Esophagus (tissue), 2 donors: ENCODE results near the gene ZFYVE1. TPM values are rescaled to one million over a fixed set of nuclear protein-coding genes. Genes with fewer than 3 reads are reported as not detected.

ENCODE experiments used
- H3K27ac ChIP-seq, 2 donors: one replicate each; pipeline ENCODE4 v1.5.1; 2013; ENCODE audit warnings: low read depth in 2 of 2, mild to moderate bottlenecking in 2 of 2, inconsistent platforms in 1 of 2, low read length in 1 of 2, moderate library complexity in 1 of 2
- H3K27me3 ChIP-seq, 2 donors: one replicate each; pipeline ENCODE4 v1.6.1; 2013; ENCODE audit warnings: low read length in 2 of 2, control low read depth in 1 of 2, mild to moderate bottlenecking in 1 of 2; ENCODE audit not compliant: insufficient read depth in 2 of 2, control insufficient read depth in 1 of 2
- H3K36me3 ChIP-seq, 2 donors: one replicate each; pipeline ENCODE4 v1.6.1; 2013; ENCODE audit warnings: low read length in 1 of 2; ENCODE audit not compliant: control insufficient read depth in 2 of 2, insufficient read depth in 2 of 2
- H3K4me1 ChIP-seq, 2 donors: one replicate each; pipeline ENCODE4 v1.6.1; 2013; ENCODE audit warnings: low read length in 1 of 2; ENCODE audit not compliant: control insufficient read depth in 2 of 2, insufficient read depth in 2 of 2
- H3K4me3 ChIP-seq, 2 donors: one replicate each; pipeline ENCODE4 v1.5.1; 2013; ENCODE audit warnings: low read length in 2 of 2, mild to moderate bottlenecking in 2 of 2, low read depth in 1 of 2, moderate library complexity in 1 of 2
- H3K9me3 ChIP-seq, 2 donors: one replicate each; pipeline ENCODE4 v1.6.1; 2013; ENCODE audit warnings: mild to moderate bottlenecking in 2 of 2, low read depth in 1 of 2, low read length in 1 of 2, moderate library complexity in 1 of 2; ENCODE audit not compliant: control insufficient read depth in 2 of 2, insufficient read depth in 1 of 2
- WGBS, 2 donors: extraction: QIAGEN DNeasy Blood & Tissue Kit; methylation state at CpG; one replicate each; pipeline ENCODE4 v1.1.7; 2013; 5-methylcytosine and 5-hydroxymethylcytosine counted together
- polyA plus RNA-seq, 2 donors: library from polyadenylated mRNA; stranded (reverse); fragments of 200-250 nt; gene quantifications; one replicate each; pipeline ENCODE4 v1.2.3, GENCODE V29; 2013
- donor health status: healthy with polysubstance abuse.
- donor health status: Bipolar disorder and iron deficiency.

Gene ZFYVE1
- polyA plus RNA-seq, 2 donors = 8.2 to 9.5 TPM

DNA sequence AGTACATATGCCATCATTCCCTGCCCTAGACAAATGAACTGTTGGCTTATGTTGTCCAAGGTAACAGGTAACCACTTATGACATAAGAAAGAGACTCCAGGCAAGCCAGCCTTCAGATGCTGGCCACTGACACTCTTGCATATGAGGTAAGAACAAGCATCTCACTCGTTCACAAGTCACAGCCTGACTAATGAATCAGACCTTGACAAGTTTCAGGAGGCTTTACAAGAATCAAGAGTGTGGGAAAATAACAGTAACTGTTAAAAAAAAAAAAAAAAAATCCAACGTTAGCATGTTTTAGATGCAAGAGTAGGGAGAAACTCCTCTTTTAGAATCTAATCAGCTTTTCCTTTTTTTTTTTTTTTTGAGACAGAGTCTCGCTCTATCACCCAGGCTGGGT is 40.7 kb downstream of the ZFYVE1 start:
- H3K4me1 ChIP-seq = no peaks in the 10 kb centered on the region
- peaks cover 3 to 14% of the 10 kb centered on the region in 2 donors for H3K36me3 ChIP-seq
- no peak overlapping the region for H3K4me3 ChIP-seq
- no peaks in the 10 kb centered on the region for H3K27me3 ChIP-seq
- WGBS, 2 donors = 58 to 64% methylated on average over 3 of the region's 3 CpGs
- no peak overlapping the region for H3K27ac ChIP-seq
- no peaks in the 10 kb centered on the region for H3K9me3 ChIP-seq

DNA sequence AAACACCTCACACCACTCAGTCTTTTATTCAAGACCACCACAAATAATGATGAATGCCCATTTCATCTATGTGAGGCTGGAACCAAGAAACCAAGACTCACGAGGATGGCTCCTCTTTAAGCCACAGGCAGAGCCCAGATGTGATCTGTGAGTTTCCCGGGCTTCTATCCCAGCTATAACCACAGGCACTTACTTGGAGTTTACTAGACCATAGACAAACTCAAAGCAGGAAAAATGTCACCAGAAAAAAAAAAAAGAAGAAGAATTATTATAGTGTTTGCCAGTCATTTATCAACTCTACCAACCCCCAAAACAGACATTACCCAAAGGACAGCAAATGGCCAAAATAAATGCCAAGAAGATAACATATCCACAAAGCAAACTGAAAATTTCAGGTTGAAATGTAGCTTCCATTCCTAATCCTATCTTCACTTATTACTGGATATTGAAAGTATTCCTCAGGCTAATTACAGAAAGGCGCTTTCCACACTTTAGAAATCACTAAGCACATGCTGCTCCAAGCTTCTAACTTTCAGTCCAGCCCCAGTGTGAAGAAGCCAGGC is 44.7 kb downstream of the ZFYVE1 start:
- Histone ChIP-seq H3K27me3 (no peaks in the 10 kb centered on the region), H3K4me1 (no peaks in the 10 kb centered on the region), H3K4me3 (no peak overlapping the region), H3K9me3 (no peaks in the 10 kb centered on the region), H3K36me3 (peaks cover 3 to 25% of the 10 kb centered on the region in 2 donors), H3K27ac (no peak overlapping the region)
- WGBS, 2 donors = 58 to 74% methylated on average over 3 of the region's 3 CpGs

DNA sequence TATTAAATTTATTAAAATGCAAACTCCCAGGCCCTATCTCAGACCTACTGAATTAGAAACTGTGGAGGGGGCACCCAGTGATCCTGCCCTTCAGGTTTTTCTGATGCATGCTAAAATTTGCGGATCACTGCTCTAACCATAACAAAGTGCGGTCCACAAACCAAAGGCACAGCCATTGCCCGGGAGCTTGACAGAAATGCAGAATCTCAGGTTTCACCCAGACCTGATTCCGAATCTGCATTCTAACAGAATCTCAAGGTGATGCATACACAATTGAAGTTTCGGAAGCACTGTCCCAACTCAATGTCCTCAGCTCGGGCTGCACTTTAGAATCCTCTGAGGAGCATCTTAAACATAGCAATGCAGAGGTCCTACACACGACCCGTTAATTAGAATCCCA is 46.0 kb downstream of the ZFYVE1 start:
- Histone ChIP-seq H3K9me3 (no peaks in the 10 kb centered on the region), H3K27me3 (no peaks in the 10 kb centered on the region), H3K27ac (no peak overlapping the region), H3K4me3 (no peak overlapping the region), H3K4me1 (no peaks in the 10 kb centered on the region), H3K36me3 (peaks cover 0 to 19% of the 10 kb centered on the region in 2 donors)
- WGBS, 2 donors = 83 to 87% methylated on average over 8 of the region's 8 CpGs

DNA sequence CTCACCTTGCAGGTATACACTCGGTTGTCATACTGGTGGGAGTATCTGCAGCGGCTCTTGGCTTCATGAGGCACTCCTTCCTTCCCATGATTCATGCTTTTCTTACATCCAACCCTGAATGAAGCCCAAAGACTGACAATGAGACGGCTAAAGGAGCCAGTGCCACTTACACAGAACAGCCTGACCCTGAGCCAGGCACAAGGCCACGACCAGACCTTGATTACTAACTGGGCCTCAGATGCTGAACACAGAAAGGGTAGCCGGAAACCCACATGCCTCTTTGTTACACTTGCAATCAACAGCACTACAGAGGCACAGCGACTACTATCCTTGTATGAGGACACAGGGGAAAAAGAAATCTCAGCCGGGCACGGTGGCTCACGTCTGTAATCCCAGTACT is 48.0 kb downstream of the ZFYVE1 start:
- 90% methylated on average over 9 of the region's 9 CpGs for WGBS, 2 donors
- Histone ChIP-seq H3K4me1 (no peaks in the 10 kb centered on the region), H3K36me3 (peaks cover 14 to 36% of the 10 kb centered on the region in 2 donors), H3K27me3 (no peaks in the 10 kb centered on the region), H3K27ac (no peak overlapping the region), H3K9me3 (no peaks in the 10 kb centered on the region), H3K4me3 (no peak overlapping the region)

DNA sequence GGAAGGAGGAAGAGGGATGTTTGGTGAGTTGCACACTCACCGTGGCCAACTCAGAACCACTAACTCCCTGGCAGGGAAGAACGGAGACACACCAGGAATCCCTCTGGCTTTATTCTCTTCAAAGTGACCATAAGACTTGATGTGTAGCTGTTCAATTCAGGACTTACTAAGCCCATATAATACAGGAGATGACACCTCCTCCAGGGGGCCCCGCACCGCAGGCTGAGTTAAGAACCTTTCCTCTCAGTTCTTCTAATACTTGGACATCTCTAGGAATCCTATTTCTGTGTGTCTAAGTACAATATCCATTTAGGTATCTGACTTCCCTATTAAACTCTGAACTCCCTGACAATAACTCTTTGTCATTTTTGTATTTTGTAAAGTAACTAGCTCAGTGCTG is 51.1 kb downstream of the ZFYVE1 start:
- 91 to 94% methylated on average over 4 of the region's 4 CpGs for WGBS, 2 donors
- Histone ChIP-seq H3K9me3 (no peaks in the 10 kb centered on the region), H3K4me1 (no peaks in the 10 kb centered on the region), H3K27me3 (no peaks in the 10 kb centered on the region), H3K4me3 (no peak overlapping the region), H3K36me3 (peaks cover 18 to 43% of the 10 kb centered on the region in 2 donors), H3K27ac (no peak overlapping the region)

DNA sequence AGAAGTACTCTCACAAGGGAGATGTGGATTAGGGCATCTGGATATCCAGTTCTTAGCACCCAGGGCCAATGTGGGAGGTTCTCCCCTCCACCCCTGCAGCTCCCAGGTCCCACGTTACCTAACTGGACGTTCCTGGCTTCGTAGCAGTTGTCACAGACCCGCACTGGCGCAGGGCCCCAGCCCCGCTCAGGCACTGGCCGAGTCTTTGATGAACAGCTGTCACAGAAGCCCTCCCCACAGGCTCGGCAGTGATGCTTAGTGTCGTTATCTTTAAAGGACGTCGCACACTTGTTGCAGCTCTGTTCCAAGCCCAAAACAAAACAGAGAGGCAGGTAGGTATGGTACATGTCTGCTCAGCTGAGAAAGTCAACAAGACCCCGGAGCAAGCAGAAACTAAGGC is 52.2 kb downstream of the ZFYVE1 start:
- H3K36me3 ChIP-seq = peaks cover 18 to 50% of the 10 kb centered on the region in 2 donors
- no peaks in the 10 kb centered on the region for H3K9me3 ChIP-seq

DNA sequence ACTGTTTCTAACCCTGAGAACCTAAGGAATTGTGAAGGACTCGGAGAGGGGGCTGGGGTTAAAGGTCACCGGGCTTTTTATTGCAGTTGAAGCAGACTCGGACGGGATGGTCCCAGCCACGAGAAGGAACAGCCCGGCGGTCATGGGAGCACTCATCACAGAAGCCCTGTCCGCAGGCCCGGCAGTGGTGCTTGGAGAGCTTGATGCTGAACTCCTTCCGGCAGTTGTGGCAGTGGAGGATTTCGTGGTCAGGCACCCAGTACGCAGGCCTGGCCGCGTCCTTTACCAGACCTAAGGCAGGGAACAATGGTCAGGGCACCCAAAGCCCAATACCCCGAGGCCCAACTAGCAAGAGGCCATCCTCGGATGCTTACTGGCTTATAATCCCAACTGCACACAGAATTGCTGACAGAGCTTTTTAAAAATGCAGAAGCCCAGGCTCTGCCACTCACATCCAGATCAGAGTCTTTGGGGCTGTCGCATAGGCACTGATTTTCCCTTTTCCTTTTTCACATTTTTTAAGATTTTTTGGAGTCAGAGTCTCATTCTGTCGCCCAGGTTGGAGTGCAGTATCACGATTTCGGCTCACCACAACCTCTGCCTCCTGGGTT is 56.0 kb downstream of the ZFYVE1 start:
- H3K27ac ChIP-seq = no peak overlapping the region
- H3K9me3 ChIP-seq = no peaks in the 10 kb centered on the region
- no peaks in the 10 kb centered on the region for H3K4me1 ChIP-seq
- no peaks in the 10 kb centered on the region for H3K27me3 ChIP-seq
- 93 to 95% methylated on average over 20 of the region's 20 CpGs for WGBS, 2 donors
- peaks cover 18 to 51% of the 10 kb centered on the region in 2 donors for H3K36me3 ChIP-seq
- H3K4me3 ChIP-seq = no peak overlapping the region

More for the DNA sequence above, 52.2 kb downstream of the ZFYVE1 start:
- no peaks in the 10 kb centered on the region for H3K27me3 ChIP-seq
- H3K27ac ChIP-seq = no peak overlapping the region
- H3K4me1 ChIP-seq = no peaks in the 10 kb centered on the region
- 92 to 93% methylated on average over 12 of the region's 12 CpGs for WGBS, 2 donors
- no peak overlapping the region for H3K4me3 ChIP-seq

DNA sequence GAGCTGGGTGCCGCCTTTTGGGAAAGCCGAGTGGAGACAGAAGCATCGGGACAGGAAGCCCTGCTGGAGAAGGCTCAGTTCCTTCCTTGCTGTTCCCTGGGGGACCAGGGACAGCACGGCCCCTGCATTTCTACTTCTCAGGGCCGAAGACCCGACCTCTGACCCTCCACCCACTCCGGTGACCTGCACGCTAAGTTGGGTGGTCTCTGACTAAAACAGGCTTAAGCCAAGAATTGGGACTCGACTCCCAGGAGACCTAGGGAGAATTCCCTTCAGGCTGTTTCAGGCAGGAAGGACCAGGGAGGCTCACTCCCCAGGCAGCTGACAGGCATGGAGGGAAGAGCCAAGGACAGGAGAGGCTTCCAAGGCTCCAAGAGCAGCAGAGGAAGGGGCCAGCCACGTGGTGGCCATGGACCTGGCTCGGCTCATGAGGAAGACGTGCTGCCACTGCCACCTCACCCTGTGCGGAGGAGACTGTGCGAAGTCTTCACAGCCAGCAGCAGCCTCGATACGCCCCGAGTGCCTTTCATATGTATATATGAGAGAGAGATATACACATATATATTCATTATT is 56.8 kb downstream of the ZFYVE1 start:
- WGBS, 2 donors = 86 to 88% methylated on average over 17 of the region's 17 CpGs
- H3K27ac ChIP-seq = no peak overlapping the region
- H3K4me3 ChIP-seq = no peak overlapping the region
- no peaks in the 10 kb centered on the region for H3K27me3 ChIP-seq
- H3K9me3 ChIP-seq = no peaks in the 10 kb centered on the region
- peaks cover 16 to 45% of the 10 kb centered on the region in 2 donors for H3K36me3 ChIP-seq
- no peaks in the 10 kb centered on the region for H3K4me1 ChIP-seq

DNA sequence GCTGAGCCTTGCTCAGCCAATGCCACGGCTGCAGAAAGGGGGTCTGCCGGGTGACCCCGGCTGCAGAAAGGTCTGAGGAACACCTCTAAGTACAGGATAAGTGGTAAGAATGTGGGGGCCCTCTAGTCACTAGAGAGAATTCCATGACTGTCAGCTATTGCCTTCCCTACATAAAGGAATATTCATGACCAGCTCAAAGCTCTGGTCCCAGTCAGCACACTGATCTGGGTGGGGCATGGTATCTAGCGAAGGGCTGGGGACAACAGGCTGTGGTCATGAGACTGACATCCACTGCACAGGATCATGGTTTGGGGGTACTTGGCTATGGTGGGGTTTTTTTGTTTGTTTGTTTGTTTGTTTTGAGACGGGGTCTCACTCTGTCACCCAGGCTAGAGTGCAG is 58.6 kb downstream of the ZFYVE1 start:
- H3K4me3 ChIP-seq = no peak overlapping the region
- no peaks in the 10 kb centered on the region for H3K27me3 ChIP-seq
- H3K36me3 ChIP-seq = peaks cover 0 to 29% of the 10 kb centered on the region in 2 donors
- H3K9me3 ChIP-seq = no peaks in the 10 kb centered on the region
- H3K27ac ChIP-seq = no peak overlapping the region
- H3K4me1 ChIP-seq = no peaks in the 10 kb centered on the region
- WGBS, 2 donors = 93 to 99% methylated on average over 5 of the region's 5 CpGs

DNA sequence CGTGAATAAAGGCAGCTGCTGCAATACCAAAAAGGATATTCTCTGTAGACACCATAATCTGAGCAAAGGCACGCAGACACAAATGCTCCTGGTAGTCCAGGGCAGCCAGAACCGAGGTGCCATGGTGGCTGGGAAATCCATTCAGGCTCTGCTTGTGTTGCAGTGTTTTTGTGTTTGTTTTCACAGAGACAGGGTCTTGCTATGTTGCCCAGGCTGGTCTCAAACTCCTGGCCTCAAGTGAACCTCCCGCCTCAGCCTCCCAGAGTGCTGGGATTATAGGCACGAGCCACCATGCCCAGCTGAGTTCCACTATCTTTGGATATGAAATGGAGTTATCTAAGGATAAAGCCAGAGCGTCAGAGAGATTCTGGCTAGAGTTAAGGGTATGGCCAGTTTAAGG is 60.9 kb downstream of the ZFYVE1 start:
- H3K27me3 ChIP-seq = no peaks in the 10 kb centered on the region
- WGBS, 2 donors = 94% methylated on average over 6 of the region's 6 CpGs
- H3K4me1 ChIP-seq = no peaks in the 10 kb centered on the region
- H3K9me3 ChIP-seq = no peaks in the 10 kb centered on the region
- no peak overlapping the region for H3K27ac ChIP-seq
- H3K36me3 ChIP-seq = peaks cover 0 to 23% of the 10 kb centered on the region in 2 donors
- H3K4me3 ChIP-seq = no peak overlapping the region
